ENCODE data around the gene PIGP.
A peak's percentile ranks its signal among the peaks of the same experiment; 100 is the strongest.
"Not testable (repeated sequence)": the region's sequence is repeated elsewhere in the genome, so short reads cannot be mapped to it uniquely, and the experiment has no call there.

The PIGP gene

DNA sequence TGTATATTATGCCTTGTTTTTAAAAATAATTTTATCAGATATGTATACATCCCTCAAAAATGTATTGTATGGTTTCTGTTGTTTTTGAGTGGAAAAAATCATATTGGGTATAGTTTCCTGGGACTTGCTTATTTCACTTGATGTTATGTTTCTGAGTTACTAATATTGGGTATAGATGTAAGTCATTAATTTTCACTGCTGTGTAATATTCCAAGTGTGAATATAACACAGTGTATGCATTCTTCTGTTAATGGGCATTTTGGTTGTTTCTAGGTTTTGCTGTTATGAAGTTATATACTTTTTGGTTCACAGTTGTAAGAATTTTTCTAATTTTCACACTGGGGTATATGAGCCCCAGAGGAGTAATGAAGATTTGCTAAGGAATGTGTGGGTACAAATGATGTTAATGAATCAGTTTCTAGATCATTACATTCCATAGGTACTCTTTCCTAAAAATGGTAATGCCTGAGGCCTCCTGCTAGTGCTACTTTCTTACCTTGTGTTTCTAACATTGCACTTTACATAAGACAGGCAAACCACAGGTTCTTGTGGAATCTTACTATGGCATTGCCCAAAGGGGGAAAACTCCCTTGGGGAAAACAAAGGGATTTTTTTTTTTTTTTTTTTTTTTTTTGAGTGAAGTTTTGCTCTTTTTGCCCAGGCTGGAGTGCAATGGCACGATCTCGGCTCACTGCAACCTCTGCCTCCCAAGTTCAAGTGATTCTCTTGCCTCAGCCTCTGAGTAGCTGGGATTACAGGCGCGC, 3.4 kb upstream of the PIGP start:
- DNase-seq (ENCODE audit: low read depth in 2 of 2) = no peak

DNA sequence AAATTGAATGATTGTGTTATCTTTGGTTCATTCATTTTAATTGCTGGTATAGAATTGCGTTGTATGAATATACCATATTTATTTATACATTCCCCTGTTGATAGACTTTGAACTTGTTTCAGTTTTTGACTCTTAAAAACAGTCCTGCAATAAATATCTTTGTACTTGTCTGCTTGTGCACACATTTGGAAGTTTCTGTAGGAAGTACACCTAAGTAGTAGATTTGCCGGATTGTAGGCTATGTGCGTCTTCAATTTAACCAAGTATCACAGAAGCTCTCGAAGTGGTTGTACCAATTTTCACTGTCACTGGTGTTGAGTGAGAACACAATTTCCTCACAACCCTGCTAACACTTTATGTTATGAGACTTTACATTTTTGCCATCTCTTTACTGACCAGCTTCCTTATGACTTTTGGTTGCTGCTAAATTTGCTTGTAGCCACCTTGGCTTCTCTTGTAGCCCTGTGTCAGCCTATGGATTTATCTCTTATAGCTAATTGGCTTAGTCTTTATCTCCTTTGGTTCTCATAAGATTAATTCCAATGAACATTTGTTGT, 2.4 kb upstream of the PIGP start:
- DNase-seq (ENCODE audit: low read depth in 2 of 2) = no peak

DNA sequence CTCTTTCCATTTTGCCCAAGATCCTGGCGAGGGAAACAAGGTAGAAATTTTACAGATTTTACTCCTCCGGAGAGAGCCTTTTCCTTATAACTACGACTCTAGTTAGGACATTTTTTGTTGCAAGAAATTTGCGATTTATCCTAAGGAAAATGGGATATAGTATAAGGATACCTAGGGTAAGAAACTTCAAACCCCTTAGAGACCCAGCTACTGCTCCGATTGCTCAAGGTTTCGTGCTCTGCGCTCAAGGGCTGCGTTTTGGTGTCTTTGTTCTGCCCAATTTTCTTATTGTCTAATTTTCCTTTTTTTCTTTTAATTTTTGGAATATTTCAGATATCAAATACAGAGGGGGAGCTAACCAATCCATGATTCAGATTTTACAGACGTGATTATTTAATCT, 1.7 kb upstream of the PIGP start:
- no peak for DNase-seq (ENCODE audit: low read depth in 2 of 2)

DNA sequence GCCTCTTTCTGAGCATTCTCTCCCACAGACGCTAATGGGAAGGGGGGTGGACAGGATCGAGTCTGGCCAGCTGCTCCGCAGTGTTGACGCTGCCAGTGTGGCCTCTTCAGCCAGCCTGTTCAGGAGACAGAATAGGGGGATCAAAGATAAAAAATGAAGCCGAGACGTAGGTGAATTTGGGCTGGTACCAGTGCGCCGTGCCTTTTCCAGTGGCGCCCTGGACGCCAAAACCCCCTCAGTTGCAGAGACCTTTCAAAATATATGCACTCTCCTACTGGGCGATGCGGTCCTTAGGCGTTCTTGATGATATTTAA, 1.3 kb upstream of the PIGP start:
- DNase-seq (ENCODE audit: low read depth in 2 of 2) = no peak

- peak; percentile 33 to 42 for DNase-seq (ENCODE audit: low read depth in 2 of 2)
Measured at GRCh38 chr21:37073417-37074196, 736 bp upstream of the PIGP start.

DNA sequence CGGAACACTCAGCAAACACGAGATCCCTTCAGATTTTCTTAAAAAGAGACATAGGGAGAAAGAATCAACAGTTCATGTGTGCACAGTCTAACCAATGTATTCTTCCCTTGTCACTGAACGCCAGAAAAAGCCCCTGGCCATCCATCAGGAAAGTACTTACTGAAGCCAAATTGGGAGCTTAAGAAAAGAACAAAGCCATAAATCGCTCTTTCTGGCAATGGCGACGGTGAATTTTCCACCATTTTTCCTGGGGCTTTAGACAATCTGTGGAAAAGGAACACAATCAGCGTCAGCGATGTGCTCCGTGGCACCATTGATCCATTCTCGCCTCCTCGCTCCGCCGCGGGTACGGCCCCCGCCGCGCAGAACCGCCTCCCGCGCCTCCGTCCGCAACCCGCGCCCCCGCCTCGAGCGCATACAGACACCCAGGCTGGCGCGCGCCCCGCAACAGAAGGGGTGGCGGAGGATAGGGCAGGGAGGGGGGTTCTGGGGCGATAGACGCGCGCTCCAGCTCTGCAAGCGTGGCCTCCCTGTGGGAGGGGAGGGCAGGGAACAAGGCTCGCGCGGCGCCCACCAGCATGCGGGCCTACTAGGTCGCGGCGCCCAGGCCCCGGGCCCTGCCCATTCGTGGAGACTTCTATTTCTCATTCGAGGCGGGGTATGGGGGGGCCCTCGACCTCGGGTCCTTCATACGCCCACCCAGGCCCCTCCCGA, 440 bp downstream of the PIGP start:
- peak in 1 of 2 donors; percentile 49 for DNase-seq (ENCODE audit: low read depth in 2 of 2)

- no peak for DNase-seq (ENCODE audit: low read depth in 2 of 2)
Measured at GRCh38 chr21:37071561-37072273, 1.2 kb downstream of the PIGP start.

DNA sequence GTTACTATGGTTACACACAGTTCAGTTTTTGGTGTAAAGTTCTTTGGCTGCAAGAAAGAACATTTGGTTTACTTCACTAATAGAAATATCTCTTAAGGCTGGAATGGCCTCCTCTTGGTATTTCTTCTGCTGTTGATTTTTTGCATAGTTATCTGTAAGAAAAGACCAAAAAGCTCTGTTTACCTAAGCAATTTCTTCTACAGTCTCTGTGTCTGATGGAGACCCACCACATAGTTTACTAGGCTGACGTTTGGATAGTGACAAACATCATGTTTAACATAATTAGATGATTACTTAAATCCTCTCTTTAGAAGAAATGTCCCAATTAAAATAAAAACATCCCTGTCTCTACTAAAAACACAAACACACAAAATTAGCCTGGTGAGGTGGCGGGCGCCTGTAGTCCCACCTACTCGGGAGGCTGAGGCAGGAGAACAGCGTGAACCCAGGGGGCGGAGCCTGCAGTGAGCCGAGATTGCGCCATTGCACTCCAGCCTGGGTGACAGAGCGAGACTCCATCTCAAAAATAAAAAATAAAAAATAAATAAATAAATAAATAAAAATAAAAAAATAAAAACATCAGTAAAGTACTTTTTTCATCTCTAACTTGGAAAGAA, 7.2 kb downstream of the PIGP start:
- DNase-seq (ENCODE audit: low read depth in 2 of 2) = no peak

GRCh38 chr21:37064841-37065240, 8.0 kb downstream of the PIGP start:
- no peak for DNase-seq (ENCODE audit: low read depth in 2 of 2)

DNA sequence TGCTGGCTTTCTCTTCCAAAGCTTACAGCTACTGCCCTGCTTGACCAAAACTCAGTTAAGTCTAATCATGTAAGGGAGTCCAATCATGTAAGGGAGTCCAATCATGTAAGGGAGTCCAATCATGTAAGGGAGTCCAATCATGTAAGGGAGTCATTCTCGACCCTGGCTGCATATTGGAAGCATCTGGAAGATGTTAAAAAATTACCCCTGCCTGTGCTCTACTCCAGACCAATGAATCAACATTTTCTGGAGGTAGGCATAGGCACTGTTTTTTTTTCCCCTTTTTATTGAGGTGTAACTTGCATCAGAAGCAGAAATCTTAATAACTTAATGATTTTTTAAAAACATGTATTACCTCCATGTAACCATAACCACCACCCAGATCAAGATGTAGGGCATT, 9.4 kb downstream of the PIGP start:
- no peak for DNase-seq (ENCODE audit: low read depth in 2 of 2)

DNA sequence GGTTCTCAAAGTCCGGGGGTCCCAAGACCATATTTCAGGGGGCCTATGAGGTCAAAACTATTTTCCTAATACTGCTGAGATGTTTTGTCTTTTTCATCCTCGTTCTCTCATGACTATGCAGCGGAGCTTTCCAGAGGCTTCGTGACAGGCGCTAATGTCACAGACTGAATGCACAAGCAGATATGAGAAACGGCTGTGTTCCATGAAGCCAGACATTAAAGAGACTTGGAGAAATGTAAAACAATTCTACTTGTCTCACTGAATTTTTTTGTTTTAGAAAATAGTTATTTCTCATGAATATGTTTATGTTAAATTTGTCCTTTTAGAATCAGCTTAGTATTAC, 10.3 kb downstream of the PIGP start:
- DNase-seq (ENCODE audit: low read depth in 2 of 2) = no peak

DNA sequence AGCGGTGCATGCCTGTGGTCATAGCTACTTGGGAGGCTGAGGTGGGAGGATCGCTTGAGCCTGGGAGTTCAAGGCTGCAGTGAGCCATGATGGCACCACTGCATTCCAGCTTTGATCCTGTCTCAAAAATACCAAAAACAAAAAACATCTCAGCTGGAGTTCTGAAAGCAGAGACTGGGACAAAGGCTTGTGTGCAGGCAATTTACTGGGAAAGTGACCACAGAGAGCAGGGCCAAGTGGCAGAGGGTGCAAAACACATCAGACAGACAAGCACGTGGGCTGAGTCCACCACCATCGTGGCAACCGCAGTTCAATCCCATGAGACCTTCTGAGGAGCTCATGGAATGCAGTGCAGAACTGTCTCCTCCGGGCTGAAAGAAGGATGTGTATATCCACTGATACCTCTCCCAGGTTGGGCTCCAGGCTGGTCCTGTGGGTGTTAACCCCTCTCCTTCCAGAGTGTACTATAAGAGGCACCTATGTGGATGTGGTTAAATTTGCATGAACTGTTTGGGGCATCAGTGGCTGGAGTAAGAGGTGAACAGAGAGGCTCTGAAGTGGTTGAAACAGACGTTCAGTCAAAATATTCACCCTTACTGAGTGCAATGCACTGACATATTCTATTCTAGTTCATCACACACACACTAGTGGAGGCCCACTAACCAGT, 10.8 kb downstream of the PIGP start:
- no peak for DNase-seq (ENCODE audit: low read depth in 2 of 2)

GRCh38 chr21:37060296-37060695, 12.6 kb downstream of the PIGP start:
- no peak for DNase-seq (ENCODE audit: low read depth in 2 of 2)

DNA sequence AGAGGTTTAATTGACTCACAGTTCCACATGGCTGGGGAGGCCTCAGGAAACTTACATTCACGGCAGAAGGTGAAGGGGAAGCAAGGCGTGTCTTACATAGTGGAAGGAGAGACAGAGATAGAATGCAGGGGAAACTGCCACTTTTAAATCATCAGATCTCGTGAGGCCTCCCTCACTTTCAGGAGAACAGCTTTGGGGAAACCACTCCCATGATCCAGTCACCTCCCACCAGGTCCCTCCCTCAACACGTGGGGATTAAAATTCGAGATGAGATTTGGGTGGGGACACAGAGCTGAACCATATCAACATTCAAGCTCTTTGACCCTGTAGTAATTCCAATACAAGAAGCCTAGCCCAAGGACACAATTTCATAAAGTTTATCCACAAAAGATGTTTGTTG, 13.7 kb downstream of the PIGP start:
- DNase-seq (ENCODE audit: low read depth in 2 of 2) = no peak

- DNase-seq (ENCODE audit: low read depth in 2 of 2) = no peak
Measured at GRCh38 chr21:37058261-37058660, 14.6 kb downstream of the PIGP start.

DNA sequence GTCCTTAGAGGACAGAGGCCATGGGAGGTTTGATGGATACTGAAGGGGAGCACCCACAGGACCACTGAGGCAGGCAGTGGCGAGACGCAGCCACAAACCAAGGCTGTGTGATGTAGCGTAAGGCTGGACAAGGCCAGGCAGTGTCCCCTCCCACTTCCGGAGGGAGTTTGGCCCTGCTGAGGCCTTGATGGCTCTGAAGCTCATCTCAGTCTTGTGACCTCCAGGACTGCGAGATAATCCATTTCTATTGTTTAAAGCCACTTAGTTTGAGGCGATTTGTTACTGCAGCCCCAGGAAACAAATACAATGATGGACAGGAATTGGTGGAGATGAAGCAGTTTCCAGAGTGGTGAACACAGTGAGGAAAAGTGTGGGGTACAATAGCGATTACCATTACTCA, 15.3 kb downstream of the PIGP start:
- no peak for DNase-seq (ENCODE audit: low read depth in 2 of 2)

DNA sequence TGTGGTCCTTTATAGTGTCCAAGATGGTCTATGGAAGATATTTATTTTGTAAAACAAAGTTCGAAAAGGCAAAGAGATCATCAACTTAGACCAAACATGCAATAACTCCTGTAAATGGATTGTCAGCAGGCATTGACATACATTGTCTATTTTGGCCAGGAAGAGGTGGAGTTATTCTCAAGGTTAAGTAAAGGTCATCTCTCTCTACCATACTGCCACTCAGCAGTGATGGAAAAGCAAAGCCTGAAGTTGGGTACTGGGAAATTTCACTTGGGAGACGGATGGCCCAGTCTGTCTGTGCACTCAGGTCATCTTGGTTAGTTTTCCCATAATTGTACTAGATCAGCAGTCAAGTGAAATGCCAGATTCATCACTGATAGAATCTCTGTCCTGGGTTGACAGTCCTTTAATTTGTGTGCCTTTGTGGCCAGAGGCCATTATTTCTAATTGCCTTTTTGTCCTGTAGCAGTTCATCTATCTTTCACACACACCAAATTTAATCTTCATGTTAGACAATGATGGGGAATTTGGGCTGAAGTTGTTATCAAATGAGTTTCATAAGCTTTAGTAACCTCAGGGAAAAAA, 17.5 kb downstream of the PIGP start:
- no peak for DNase-seq (ENCODE audit: low read depth in 2 of 2)

GRCh38 chr21:37049741-37050140, 23.1 kb downstream of the PIGP start:
- not testable (repeated sequence) for DNase-seq (ENCODE audit: low read depth in 2 of 2)

DNA sequence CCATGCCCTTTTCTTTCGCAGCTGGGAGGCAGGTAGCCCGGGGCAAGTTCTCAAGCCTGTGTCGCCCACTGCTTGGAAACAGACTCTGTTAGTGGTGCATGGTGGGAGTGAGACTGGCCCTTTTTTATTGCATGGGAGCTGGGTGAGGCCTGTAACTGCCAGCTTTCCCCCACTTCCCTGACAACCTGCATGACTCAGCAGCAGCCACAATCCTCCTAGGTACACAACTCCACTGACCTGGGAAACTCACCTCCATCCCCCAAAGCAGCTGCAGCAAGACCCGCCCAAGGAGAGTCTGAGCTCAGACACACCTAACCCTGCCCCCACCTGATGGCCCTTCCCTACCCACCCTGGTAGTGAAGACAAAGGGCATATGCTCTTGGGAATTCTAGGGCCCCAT, 25.8 kb downstream of the PIGP start:
- no peak for DNase-seq (ENCODE audit: low read depth in 2 of 2)

DNA sequence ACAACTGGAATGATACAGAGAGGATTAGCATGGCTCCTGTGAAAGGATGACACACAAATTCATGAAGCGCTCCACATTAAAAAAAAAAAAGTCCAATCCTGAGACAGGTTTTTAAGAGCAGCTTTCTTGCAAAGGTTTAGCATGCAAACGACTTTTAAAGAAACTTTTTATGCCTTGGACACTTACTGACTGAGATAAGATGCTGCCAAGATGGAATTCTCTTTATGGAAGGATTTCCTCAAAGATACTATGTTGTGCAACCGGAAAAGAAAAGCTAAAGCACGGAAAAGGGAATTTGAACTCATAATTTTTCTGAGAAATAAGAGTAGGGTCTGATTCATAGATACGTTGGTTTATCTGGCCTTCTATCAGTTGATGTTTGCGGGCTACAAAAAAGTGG, 27.3 kb downstream of the PIGP start:
- no peak for DNase-seq (ENCODE audit: low read depth in 2 of 2)

GRCh38 chr21:37045149-37045548, 27.7 kb downstream of the PIGP start:
- DNase-seq (ENCODE audit: low read depth in 2 of 2) = no peak

Measured in activated CD8-positive, alpha-beta memory T cell treated with anti-CD3 and anti-CD28 coated beads for 4 hours (primary cell).